HepG2 (cell line): ENCODE data around the gene VPS4A. TPM values are rescaled to one million over a fixed set of nuclear protein-coding genes. Genes with fewer than 3 reads are reported as not detected.

Experiments
- AGO2 ChIP-seq: fragments of 200-400 bp; formaldehyde crosslinking; optimal IDR thresholded peaks from 2 replicates; pipeline ENCODE3; 2017; ENCODE audit warnings: mild to moderate bottlenecking, low read depth, low read length, moderate library complexity
- DR1 ChIP-seq: sonication (generic); formaldehyde crosslinking; IDR thresholded peaks from 2 replicates; pipeline ENCODE4 v1.8.0; 2021; ENCODE audit warnings: mild to moderate bottlenecking, missing genetic modification reagents, inconsistent platforms
- ETS1 ChIP-seq: sonication (generic); formaldehyde crosslinking; IDR thresholded peaks from 2 replicates; pipeline ENCODE4 v1.4.0; 2020; ENCODE audit warnings: missing genetic modification reagents
- FOXP4 ChIP-seq: sonication (generic); formaldehyde crosslinking; IDR thresholded peaks from 2 replicates; pipeline ENCODE4 v1.4.0; 2020; ENCODE audit warnings: missing genetic modification reagents
- HNF1B ChIP-seq: sonication (generic); formaldehyde crosslinking; IDR thresholded peaks from 2 replicates; pipeline ENCODE4 v1.5.1; 2020; ENCODE audit warnings: mild to moderate bottlenecking, moderate library complexity, missing genetic modification reagents
- KDM2A ChIP-seq: sonication (generic); formaldehyde crosslinking; IDR thresholded peaks from 2 replicates; pipeline ENCODE4 v1.4.0; 2020; ENCODE audit warnings: low read depth, missing genetic modification reagents, borderline replicate concordance
- POLR2A ChIP-seq, 2 experiments: IDR thresholded peaks; 2 replicates each; pipeline ENCODE4 v1.6.1; 2011; ENCODE audit warnings: low read depth in 2 of 2, low read length in 2 of 2, mild to moderate bottlenecking in 1 of 2, moderate library complexity in 1 of 2; ENCODE audit not compliant: insufficient read depth in 1 of 2
- TIGD3 ChIP-seq: sonication (generic); formaldehyde crosslinking; IDR thresholded peaks from 2 replicates; pipeline ENCODE4 v1.5.1; 2020; ENCODE audit warnings: mild to moderate bottlenecking, missing genetic modification reagents, borderline replicate concordance
- ZKSCAN5 ChIP-seq: sonication (generic); formaldehyde crosslinking; IDR thresholded peaks from 2 replicates; pipeline ENCODE4 v1.5.1; 2020; ENCODE audit warnings: mild to moderate bottlenecking, missing genetic modification reagents
- ZNF124 ChIP-seq: sonication (generic); formaldehyde crosslinking; IDR thresholded peaks from 2 replicates; pipeline ENCODE4 v1.4.0; 2020; ENCODE audit warnings: missing genetic modification reagents
- ZNF383 ChIP-seq: sonication (generic); formaldehyde crosslinking; IDR thresholded peaks from 2 replicates; pipeline ENCODE4 v1.4.0; 2020; ENCODE audit warnings: missing genetic modification reagents, mild to moderate bottlenecking, borderline replicate concordance
- ZNF510 ChIP-seq: sonication (generic); formaldehyde crosslinking; IDR thresholded peaks from 2 replicates; pipeline ENCODE4 v1.4.0; 2020; ENCODE audit warnings: low read depth, mild to moderate bottlenecking, missing genetic modification reagents
- ZNF615 ChIP-seq: sonication (generic); formaldehyde crosslinking; IDR thresholded peaks from 2 replicates; pipeline ENCODE4 v1.5.0; 2020; ENCODE audit warnings: mild to moderate bottlenecking, missing genetic modification reagents, borderline replicate concordance
- ZNF703 ChIP-seq: sonication (generic); formaldehyde crosslinking; IDR thresholded peaks from 2 replicates; pipeline ENCODE4 v1.5.1; 2020; ENCODE audit warnings: missing genetic modification reagents, mild to moderate bottlenecking, moderate library complexity, borderline replicate concordance
- ZNF709 ChIP-seq: sonication (generic); formaldehyde crosslinking; IDR thresholded peaks from 2 replicates; pipeline ENCODE4 v1.5.0; 2020; ENCODE audit warnings: mild to moderate bottlenecking, missing genetic modification reagents
- ZNF710 ChIP-seq: sonication (generic); formaldehyde crosslinking; IDR thresholded peaks from 2 replicates; pipeline ENCODE4 v1.5.0; 2020; ENCODE audit warnings: mild to moderate bottlenecking, missing genetic modification reagents, borderline replicate concordance
- ZNF740 ChIP-seq: sonication (generic); formaldehyde crosslinking; IDR thresholded peaks from 2 replicates; pipeline ENCODE4 v1.4.0; 2020; ENCODE audit warnings: missing genetic modification reagents
- ZNF761 ChIP-seq: sonication (generic); formaldehyde crosslinking; conservative IDR thresholded peaks from 2 replicates; pipeline ENCODE4 v1.4.0; 2020; ENCODE audit warnings: mild to moderate bottlenecking, missing genetic modification reagents
- ZNF772 ChIP-seq: sonication (generic); formaldehyde crosslinking; IDR thresholded peaks from 2 replicates; pipeline ENCODE4 v1.5.0; 2020; ENCODE audit warnings: mild to moderate bottlenecking, missing genetic modification reagents
- polyA plus RNA-seq, 8 experiments: library from polyadenylated mRNA; depleted of rRNA in 3 of 8; stranded (reverse) in 7 of 8; unstranded in 1 of 8; fragments of >200 nt; fragmentation: Illumina TruSeq in 4 of 8; extraction: Trizol in 4 of 8; gene quantifications; 2 replicates each; pipeline versions ENCODE4 v1.2.1 to v1.2.3, GENCODE V29; 2011 to 2016; ENCODE audit warnings: low read depth in 4 of 8, missing spikeins in 1 of 8, mixed read lengths in 1 of 8; ENCODE audit not compliant: insufficient read depth in 1 of 8
- total RNA-seq, 5 experiments: library from RNA; depleted of rRNA; stranded (reverse); fragments of >200 nt; fragmentation: Illumina TruSeq; extraction: Trizol; gene quantifications; 2 replicates each; pipeline ENCODE4 v1.2.3, GENCODE V29; 2016; ENCODE audit warnings: low read depth in 1 of 5

VPS4A gene
- total and polyA plus RNA-seq, 2 of the 13 experiments (the other 11 are each of a cell fraction or from before 2014, with no cell fraction given): 13.2 to 27.9 TPM

GRCh38 chr16:69329369-69330285 lies 18.5 kb downstream of the VPS4A start (continued):
- TF ChIP-seq ZNF740: peak; percentile 21; the same call in 1 of the 2 replicates
- TF ChIP-seq ZNF124: no peak
- TF ChIP-seq ZNF761 (CRISPR knock-in tag): peak; percentile 80; the same call in 1 of the 2 replicates
- peak in 1 of 2 experiments; percentile 38; a peak in 1 of 4 replicates for TF ChIP-seq POLR2A (IDR thresholded peaks at IDR 0.05; ENCODE audit: insufficient read depth in 1 of 2, low read depth in 2 of 2, low read length in 2 of 2)
- 0 out of 2 replicates have a peak, but pooled peaks have one; percentile 67 for TF ChIP-seq ZNF703 (CRISPR knock-in tag)
- peak; percentile 42 for TF ChIP-seq HNF1B (CRISPR knock-in tag)
- peak; percentile 40 for TF ChIP-seq DR1 (CRISPR knock-in tag)
- TF ChIP-seq ZNF709 (CRISPR knock-in tag): no peak; the same call in 1 of the 2 replicates
- no peak for TF ChIP-seq ETS1 (CRISPR knock-in tag)
- peak; percentile 87; the same call in 1 of the 2 replicates for TF ChIP-seq TIGD3 (CRISPR knock-in tag)
- peak; percentile 62; the same call in 1 of the 2 replicates for TF ChIP-seq ZNF383 (CRISPR knock-in tag)
- TF ChIP-seq ZNF772 (CRISPR knock-in tag): 0 out of 2 replicates have a peak, but pooled peaks have one; percentile 50
- peak; percentile 28; the same call in 1 of the 2 replicates for TF ChIP-seq ZNF710 (CRISPR knock-in tag)
- 0 out of 2 replicates have a peak, but pooled peaks have one; percentile 22 for TF ChIP-seq ZKSCAN5 (CRISPR knock-in tag)
- no peak for TF ChIP-seq ZNF615
- TF ChIP-seq FOXP4 (CRISPR knock-in tag): peak; percentile 45; the same call in 1 of the 2 replicates
- peak; percentile 83 for TF ChIP-seq KDM2A
- TF ChIP-seq ZNF510 (CRISPR knock-in tag): 0 out of 2 replicates have a peak, but pooled peaks have one; percentile 78
- TF ChIP-seq AGO2: peak; percentile 87
